Thyroid gland (tissue), 4 donors: Measurements from ENCODE around the gene ZNF462.

Experiments
- POLR2A ChIP-seq, 2 donors: fragments of 450-650 bp; IDR thresholded peaks; one replicate each; pipeline ENCODE4 v1.6.1; 2017; ENCODE audit warnings: antibody characterized with exemption in 2 of 2, mild to moderate bottlenecking in 2 of 2, moderate library complexity in 1 of 2
- TF ChIP-seq, protein P1 (sequence below), 6 experiments: fragments of 200-600 bp in 3 of 6; fragments of 450-650 bp in 3 of 6; sonication (generic) in 3 of 6; IDR thresholded peaks; one replicate each; pipeline ENCODE4 v1.5.1; 2016 to 2019; ENCODE audit warnings: antibody characterized with exemption in 6 of 6, mild to moderate bottlenecking in 2 of 6, inconsistent platforms in 1 of 6, moderate library complexity in 1 of 6

DNA sequence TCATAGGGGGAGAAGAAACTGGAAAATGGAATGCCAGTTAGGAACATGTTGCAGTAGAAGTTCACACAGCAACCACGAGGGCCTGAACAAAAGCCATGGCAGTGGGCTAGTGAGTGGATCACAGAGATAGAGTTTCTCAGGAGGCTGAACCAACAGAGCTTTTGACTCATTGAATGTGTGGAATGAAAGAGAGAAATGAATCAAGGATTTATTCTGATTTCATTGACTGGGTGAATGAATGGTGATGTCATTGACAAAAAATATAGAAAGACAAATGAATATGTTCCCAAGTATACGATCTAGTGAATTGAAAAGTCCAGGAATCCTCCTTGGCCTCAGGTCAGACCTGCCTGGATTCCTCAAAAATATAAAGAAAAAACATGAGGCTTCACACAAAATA is 99.2 kb downstream of the ZNF462 start:
- TF ChIP-seq, protein P1, sequence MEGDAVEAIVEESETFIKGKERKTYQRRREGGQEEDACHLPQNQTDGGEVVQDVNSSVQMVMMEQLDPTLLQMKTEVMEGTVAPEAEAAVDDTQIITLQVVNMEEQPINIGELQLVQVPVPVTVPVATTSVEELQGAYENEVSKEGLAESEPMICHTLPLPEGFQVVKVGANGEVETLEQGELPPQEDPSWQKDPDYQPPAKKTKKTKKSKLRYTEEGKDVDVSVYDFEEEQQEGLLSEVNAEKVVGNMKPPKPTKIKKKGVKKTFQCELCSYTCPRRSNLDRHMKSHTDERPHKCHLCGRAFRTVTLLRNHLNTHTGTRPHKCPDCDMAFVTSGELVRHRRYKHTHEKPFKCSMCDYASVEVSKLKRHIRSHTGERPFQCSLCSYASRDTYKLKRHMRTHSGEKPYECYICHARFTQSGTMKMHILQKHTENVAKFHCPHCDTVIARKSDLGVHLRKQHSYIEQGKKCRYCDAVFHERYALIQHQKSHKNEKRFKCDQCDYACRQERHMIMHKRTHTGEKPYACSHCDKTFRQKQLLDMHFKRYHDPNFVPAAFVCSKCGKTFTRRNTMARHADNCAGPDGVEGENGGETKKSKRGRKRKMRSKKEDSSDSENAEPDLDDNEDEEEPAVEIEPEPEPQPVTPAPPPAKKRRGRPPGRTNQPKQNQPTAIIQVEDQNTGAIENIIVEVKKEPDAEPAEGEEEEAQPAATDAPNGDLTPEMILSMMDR (IDR thresholded peaks at IDR 0.05), result no peak
- TF ChIP-seq POLR2A (IDR thresholded peaks at IDR 0.05), result no peak
